T-helper 2 cell treated with Interferon-gamma antibody and Interleukin-4, amounts not matched to agents 5 μg/mL and 100 μg/mL, for 36 hours (primary cell): ENCODE data around the gene YPEL3.

Source experiments
- DNase-seq: peaks from one replicate; pipeline ENCODE4 v3.0.0; 2021; ENCODE audit warnings: low spot score
- H3K27ac Mint-ChIP-seq: one replicate; pipeline ENCODE4 v1.8.0; 2021; ENCODE audit warnings: mild to moderate bottlenecking, mixed read lengths
- H3K27me3 Mint-ChIP-seq: one replicate; pipeline ENCODE4 v1.8.0; 2021; ENCODE audit warnings: low read depth, mixed read lengths
- H3K36me3 Mint-ChIP-seq: one replicate; pipeline ENCODE4 v1.8.0; 2021; ENCODE audit warnings: low read depth, mixed read lengths
- H3K4me1 Mint-ChIP-seq: one replicate; pipeline ENCODE4 v1.8.0; 2021; ENCODE audit warnings: low read depth, mixed read lengths
- H3K4me3 Mint-ChIP-seq: one replicate; pipeline ENCODE4 v1.8.0; 2022; ENCODE audit warnings: mild to moderate bottlenecking, moderate library complexity, mixed read lengths
- H3K9me3 Mint-ChIP-seq: one replicate; pipeline ENCODE4 v1.8.0; 2021; ENCODE audit warnings: mixed read lengths

YPEL3 gene

DNA sequence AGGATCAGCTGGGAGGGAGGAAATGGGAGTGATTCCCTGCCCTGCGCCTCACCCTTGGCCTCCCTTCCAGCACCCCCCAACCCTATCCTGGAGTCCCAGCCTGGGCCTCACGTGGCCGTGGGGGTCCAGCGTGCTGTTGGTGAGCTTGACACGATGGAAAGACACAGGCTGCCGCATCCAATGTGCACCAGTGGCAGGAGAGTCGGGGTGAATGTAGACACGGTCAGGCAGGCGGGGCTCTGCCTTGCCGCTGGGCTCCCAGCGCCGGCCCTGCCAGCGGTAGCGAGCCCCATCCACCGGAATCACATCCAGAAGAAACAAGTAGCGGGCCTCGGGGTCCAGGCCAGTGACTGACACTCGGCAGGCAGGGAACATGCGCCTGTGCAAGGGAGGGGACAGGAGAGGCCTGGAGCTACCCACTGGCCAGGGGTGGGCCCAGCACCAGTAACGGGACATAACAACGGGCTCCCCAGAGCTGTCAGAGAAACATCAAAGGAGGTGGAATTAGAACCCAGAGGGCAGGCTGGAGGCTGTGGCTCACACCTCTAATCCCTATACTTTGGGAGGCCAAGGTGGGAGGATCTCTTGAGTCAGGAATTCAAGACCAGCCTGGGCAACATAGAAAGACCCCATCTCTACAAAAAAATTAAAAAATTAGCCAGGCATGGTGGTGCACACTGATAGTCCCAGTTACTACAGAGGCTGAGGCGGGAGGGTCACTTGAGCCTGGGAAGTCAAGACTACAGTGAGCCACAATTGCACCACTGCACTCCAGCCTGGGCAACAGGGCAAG is 7.0 kb downstream of the YPEL3 start:
- Mint-ChIP-seq H3K4me3 (no peak overlapping the region), H3K9me3 (no peaks in the 10 kb centered on the region), H3K27me3 (no peaks in the 10 kb centered on the region), H3K4me1 (peaks cover 28% of the 10 kb centered on the region), H3K36me3 (peaks cover 22% of the 10 kb centered on the region), H3K27ac (peak overlapping the region; percentile 66)
- DNase-seq, result no peak

DNA sequence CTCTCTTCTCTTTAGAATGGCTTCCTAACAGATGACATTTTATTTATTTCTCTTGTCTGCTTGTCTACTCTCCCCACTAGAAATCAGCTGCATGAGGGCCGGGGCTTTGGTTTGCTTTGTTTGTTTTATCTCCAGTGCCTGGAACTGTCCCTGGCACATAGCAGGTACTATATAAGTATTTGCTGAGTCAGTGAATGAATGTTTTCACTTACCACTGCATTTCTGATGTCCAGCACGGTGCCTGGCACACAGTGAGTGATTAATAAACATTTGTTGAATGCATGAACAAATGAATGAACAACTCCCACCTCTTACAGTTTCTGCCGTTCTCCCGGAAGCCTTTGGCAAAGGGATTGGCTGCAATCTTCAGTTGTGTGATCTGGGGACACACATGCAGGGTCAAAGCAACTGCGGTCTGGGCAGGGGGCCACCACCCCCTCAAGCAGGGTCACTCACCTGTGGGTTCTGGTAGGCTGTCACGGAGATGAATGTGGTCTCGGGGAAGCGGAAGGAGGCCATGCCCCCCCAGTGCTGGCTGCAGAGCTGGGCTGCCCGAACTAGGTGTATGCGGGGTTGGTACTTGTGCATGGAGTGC is 7.7 kb downstream of the YPEL3 start:
- no peaks in the 10 kb centered on the region for H3K9me3 Mint-ChIP-seq
- DNase-seq, result no peak
- H3K27me3 Mint-ChIP-seq, result no peaks in the 10 kb centered on the region
- H3K4me3 Mint-ChIP-seq, result no peak overlapping the region
- H3K4me1 Mint-ChIP-seq, result peaks cover 27% of the 10 kb centered on the region
- peak overlapping the region; percentile 50 for H3K27ac Mint-ChIP-seq
- H3K36me3 Mint-ChIP-seq, result peaks cover 21% of the 10 kb centered on the region

DNA sequence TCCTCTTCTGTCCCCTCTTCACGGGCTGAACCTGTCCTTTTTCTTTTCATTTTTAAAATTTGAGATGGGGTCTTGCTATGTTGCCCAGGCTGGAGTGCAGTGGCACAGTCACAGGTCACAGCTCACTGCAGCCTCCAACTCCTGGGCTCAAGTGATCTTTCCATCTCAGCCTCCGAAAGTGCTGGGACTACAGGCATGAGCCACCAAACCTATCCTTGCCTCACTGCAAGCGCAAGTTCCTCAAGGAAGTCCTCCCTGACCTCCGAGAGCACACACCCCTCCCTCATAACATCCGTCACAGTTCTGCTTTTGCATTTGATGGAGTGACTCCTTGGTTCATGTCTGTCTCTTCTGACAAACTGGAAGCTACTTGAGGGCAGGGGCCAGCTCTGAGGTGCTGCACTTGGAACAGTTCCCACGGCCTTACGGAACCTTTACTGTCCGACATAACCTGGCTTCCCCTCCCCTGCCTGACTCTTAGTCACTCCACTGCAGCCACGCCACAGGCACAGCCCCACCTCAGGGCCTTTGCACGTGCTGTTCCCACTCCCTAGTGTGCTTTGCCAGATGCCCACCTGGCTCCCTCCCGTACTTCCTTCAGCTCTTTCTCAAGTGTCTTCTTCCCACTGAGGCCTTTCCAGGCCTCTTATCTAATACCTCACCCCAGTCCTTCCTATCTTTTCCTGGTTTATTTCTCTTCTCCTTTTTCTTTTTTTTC is 8.7 kb downstream of the YPEL3 start:
- Mint-ChIP-seq H3K4me1 (peaks cover 21% of the 10 kb centered on the region), H3K36me3 (peaks cover 23% of the 10 kb centered on the region), H3K27me3 (no peaks in the 10 kb centered on the region), H3K4me3 (no peak overlapping the region), H3K27ac (peak overlapping the region; percentile 36), H3K9me3 (no peaks in the 10 kb centered on the region)
- no peak for DNase-seq

DNA sequence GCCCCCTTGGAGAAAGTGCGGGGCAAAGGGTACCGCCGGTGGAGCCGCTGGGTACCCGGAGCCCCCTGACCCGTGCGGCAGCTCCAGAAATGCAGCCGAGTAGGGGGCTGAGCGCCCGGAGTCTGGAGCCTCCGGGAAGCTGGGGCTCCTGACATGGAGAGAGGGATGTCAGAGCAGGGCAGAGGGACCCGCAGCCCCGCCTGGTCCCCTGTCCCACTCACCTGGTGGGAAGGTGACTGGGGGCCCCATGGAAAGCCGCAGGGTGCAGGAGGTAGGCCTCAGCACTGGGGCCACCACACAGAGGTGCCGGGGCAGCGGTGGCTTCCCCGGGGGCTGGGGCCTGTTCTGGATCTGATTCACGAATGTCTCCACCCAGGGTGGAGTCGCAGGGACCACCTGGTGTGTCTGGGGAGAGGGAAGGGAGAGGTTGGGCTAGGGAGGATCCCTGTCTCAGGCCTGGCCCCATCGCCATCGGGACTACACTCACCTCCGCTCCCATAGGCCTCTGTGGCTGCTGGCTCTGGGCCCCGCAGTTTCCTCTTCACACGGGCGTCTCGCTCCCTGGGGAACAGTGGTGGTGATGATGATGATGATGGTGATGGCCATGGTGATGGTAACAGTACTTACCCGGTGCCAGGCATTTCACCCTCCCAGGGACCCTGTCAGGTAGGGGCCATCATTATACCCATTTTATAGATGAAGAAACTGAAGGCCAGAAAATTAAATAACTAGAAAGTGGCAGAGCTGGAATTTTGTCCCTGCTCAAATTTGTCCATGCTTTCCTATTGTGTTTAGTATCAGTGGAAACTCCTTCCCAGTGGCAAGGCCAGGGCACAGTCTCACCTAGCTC is 9.5 kb downstream of the YPEL3 start:
- Mint-ChIP-seq H3K27ac (no peak overlapping the region), H3K9me3 (no peaks in the 10 kb centered on the region), H3K27me3 (no peaks in the 10 kb centered on the region), H3K36me3 (peaks cover 29% of the 10 kb centered on the region), H3K4me1 (peaks cover 15% of the 10 kb centered on the region), H3K4me3 (no peak overlapping the region)
- DNase-seq, result no peak

DNA sequence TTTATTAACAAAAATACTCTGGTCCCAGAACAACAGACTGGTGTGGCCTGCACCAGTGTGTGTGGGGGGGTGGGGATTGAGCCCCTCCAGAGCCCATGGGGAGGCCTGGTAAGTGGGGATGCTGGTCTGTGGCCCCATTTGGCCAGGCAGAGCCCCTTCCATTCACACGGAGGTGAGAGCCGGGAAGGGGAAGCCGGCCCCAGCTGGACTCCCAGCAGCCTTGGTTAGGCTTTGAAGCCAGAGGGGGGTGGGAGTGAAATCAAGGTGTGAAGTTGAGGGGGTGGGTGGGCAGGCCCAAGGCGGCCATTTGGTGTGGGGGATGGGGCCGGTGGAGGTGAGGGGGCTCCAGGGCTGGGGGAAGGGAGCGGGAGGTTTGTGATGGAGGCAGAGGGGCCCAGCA is 10.2 kb downstream of the YPEL3 start:
- H3K4me3 Mint-ChIP-seq, result no peak overlapping the region
- peaks cover 34% of the 10 kb centered on the region for H3K36me3 Mint-ChIP-seq
- H3K4me1 Mint-ChIP-seq, result peaks cover 15% of the 10 kb centered on the region
- no peak for DNase-seq
- no peaks in the 10 kb centered on the region for H3K27me3 Mint-ChIP-seq
- no peaks in the 10 kb centered on the region for H3K9me3 Mint-ChIP-seq
- H3K27ac Mint-ChIP-seq, result no peak overlapping the region

DNA sequence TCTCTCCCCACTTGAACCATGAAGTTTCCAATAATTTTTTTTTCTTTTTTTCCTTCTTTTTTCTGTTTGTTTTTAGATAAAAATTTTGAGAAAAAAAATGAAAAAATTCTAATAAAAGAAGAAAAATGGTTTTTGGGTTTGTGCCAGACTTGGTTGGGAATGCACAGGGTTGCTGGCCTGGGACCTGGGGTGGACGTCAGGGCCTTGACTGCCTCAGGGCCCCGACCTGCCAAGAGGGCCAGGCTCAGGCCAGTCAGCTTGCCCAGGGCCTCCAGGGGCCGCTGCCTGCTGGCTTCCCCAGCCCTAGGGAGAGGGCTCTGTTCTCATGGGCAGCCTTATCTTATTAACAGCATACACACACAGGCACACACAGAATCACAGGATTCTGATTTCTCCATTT is 10.8 kb downstream of the YPEL3 start:
- H3K27ac Mint-ChIP-seq, result no peak overlapping the region
- DNase-seq, result no peak

DNA sequence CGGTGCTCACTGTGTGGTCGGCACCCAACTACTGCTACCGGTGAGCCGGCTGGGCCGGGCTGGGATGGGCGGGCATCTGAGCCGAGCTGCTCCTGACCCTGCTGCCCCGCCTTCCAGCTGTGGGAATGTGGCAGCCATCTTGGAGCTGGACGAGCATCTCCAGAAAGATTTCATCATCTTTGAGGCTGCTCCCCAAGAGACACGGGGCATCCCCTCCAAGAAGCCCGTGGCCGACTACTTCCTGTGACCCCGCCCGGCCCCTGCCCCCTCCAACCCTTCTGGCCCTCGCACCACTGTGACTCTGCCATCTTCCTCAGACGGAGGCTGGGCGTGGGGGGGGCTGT is 11.2 kb downstream of the YPEL3 start:
- Mint-ChIP-seq H3K4me1 (peaks cover 6% of the 10 kb centered on the region), H3K36me3 (peaks cover 38% of the 10 kb centered on the region), H3K27ac (no peak overlapping the region), H3K27me3 (no peaks in the 10 kb centered on the region), H3K9me3 (no peaks in the 10 kb centered on the region), H3K4me3 (no peak overlapping the region)
- DNase-seq, result no peak

More for the DNA sequence above, 10.8 kb downstream of the YPEL3 start:
- H3K27me3 Mint-ChIP-seq, result no peaks in the 10 kb centered on the region
- no peaks in the 10 kb centered on the region for H3K9me3 Mint-ChIP-seq
- H3K4me1 Mint-ChIP-seq, result peaks cover 11% of the 10 kb centered on the region
- no peak overlapping the region for H3K4me3 Mint-ChIP-seq
- peaks cover 37% of the 10 kb centered on the region for H3K36me3 Mint-ChIP-seq

DNA sequence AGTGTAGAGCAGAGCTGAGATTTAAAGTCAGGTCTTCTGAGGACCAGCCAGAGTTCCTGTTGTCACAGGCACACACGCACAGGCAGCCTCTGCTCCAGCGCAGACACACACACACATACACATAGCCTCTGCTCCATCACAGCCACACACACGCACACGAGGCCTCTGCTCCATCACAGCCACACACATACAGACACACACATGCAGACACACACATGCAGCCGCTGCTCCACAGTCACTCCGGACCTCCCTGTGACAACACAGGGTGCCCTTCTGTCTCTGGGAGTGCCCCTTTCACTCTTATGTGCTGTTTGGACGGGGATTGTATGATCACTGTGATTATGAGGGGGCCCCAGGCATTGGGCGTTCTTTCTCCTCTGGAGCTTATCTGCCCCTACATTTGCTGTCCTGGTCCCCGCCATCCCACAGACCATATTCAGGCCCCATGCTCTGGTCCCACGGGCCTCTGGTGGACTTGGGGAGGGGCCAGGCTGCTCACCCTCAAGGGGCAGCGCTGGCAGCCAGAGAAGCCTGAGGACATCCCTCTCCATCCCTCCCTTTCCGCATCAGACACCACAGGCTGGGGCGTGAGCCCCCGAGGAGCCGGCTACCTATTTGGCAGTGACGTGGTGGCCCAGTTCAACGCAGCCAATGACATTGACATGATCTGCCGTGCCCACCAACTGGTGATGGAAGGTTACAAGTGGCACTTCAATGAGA is 11.8 kb downstream of the YPEL3 start:
- Mint-ChIP-seq H3K9me3 (no peaks in the 10 kb centered on the region), H3K4me1 (peaks cover 2% of the 10 kb centered on the region), H3K27me3 (no peaks in the 10 kb centered on the region), H3K36me3 (peaks cover 44% of the 10 kb centered on the region), H3K27ac (no peak overlapping the region), H3K4me3 (no peak overlapping the region)
- no peak for DNase-seq

DNA sequence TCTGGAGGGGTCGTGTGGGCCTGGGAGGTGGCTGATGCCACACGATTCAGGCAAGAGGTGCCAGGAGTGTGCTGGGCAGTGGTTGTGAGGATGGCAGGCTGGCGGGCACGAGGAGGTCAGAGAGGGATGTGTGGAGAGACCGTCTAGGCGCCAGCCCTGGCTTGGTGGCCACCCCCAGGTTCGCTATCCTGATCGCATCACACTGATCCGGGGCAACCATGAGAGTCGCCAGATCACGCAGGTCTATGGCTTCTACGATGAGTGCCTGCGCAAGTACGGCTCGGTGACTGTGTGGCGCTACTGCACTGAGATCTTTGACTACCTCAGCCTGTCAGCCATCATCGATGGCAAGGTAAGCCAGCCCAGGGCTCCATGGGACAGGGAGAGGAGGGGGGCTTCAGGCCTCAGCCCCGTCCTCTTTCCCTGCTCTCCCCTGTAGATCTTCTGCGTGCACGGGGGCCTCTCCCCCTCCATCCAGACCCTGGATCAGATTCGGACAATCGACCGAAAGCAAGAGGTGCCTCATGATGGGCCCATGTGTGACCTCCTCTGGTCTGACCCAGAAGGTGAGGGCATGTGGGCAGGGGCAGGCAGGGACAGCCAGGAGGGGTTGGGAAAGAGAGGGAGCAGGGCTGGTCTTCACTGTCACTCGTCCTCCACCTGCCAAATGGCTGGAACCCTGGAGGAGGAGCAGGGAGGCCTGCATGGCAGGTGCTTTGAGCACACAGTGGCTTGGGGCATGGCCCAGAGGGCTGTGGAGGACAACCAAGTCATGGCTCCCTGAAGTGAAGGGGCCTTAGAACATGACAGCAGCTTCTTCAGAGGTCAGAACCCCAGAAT is 12.6 kb downstream of the YPEL3 start:
- Mint-ChIP-seq H3K36me3 (peaks cover 46% of the 10 kb centered on the region), H3K27ac (no peak overlapping the region), H3K4me3 (no peak overlapping the region), H3K27me3 (no peaks in the 10 kb centered on the region), H3K4me1 (peaks cover 1% of the 10 kb centered on the region), H3K9me3 (no peaks in the 10 kb centered on the region)
- no peak for DNase-seq

DNA sequence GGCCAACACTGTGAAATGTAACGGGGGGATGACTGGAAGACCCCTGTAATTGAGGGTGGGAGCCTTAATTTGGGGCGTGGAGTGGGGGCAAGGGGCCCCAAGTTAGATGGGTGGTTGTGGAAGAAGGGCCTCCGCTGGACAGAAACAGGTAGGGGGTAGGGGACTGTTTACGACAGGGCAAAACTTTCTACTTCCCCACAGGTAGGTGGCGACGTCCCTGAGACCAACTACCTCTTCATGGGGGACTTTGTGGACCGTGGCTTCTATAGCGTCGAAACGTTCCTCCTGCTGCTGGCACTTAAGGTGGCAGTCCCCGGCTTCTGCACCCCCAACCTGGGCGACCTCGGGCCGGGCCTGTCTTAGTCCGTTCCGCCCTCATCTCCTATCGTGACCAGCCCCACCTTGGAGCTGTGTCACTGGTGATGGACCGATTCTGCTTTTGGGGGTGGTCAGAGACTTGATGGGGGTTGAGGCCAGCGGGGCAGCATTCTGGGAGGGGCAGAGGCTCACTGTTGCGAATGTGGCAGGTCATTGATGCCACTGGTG is 13.4 kb downstream of the YPEL3 start:
- Mint-ChIP-seq H3K36me3 (peaks cover 52% of the 10 kb centered on the region), H3K27ac (no peak overlapping the region), H3K9me3 (no peaks in the 10 kb centered on the region)

DNA sequence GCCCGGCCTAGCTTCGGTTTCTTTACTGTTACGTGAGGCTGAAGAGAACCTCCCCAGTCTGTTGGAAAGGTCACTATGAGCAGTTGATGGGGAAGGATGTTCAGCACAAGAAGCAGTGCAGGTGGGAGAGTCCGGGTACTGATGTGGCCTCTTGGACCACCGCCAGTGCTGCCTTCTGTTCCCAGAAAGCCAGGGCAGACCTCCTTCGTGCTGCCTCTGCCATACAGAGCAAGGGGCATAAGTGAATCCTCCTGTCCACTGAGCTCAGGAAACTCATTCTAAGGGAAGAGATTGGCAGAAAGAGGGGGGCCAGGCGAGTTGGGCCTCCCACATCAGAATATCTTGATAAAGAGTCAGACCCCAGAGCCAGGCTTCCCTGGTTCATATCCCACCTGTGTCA is 16.5 kb downstream of the YPEL3 start:
- Mint-ChIP-seq H3K27ac (no peak overlapping the region), H3K4me3 (no peak overlapping the region), H3K4me1 (peaks cover 24% of the 10 kb centered on the region), H3K36me3 (peaks cover 50% of the 10 kb centered on the region), H3K27me3 (no peaks in the 10 kb centered on the region), H3K9me3 (no peaks in the 10 kb centered on the region)
- DNase-seq, result no peak

More for the DNA sequence above, 13.4 kb downstream of the YPEL3 start:
- peaks cover 8% of the 10 kb centered on the region for H3K4me1 Mint-ChIP-seq
- H3K27me3 Mint-ChIP-seq, result no peaks in the 10 kb centered on the region
- H3K4me3 Mint-ChIP-seq, result no peak overlapping the region
- no peak for DNase-seq

DNA sequence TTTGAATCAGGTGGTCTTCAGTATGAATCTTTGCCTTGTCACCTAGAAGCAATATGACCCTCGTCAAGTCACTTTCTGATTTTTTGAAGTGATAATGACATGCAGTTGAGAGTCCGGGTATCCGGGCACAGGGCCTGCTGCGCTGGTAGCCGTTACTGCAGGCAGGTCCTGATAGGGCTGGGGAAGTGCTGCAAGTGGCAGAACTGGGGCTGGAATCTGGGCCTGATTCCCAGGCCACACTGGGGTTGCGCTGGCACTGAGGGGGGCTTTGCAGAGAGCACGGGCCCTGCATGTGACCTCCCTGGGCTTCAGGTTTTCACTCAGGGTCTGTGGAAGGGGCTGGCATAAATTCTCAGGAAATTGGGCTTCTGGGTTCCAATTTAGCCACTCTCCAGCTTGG is 17.3 kb downstream of the YPEL3 start:
- Mint-ChIP-seq H3K27me3 (no peaks in the 10 kb centered on the region), H3K27ac (no peak overlapping the region)

More for the DNA sequence above, 17.3 kb downstream of the YPEL3 start:
- Mint-ChIP-seq H3K4me3 (no peak overlapping the region), H3K4me1 (peaks cover 24% of the 10 kb centered on the region), H3K36me3 (peaks cover 46% of the 10 kb centered on the region), H3K9me3 (no peaks in the 10 kb centered on the region)
- no peak for DNase-seq
